BLaER1 (cell line): Measurements from ENCODE around the gene ZPBP2.
"Not testable (repeated sequence)": the region's sequence is repeated elsewhere in the genome, so short reads cannot be mapped to it uniquely, and the experiment has no call there.

Experiments used
- H3K27ac ChIP-seq: shearing (Covaris generic); formaldehyde crosslinking; 2 replicates; pipeline ENCODE4 v1.8.1; 2022
- H3K27me3 ChIP-seq: shearing (Covaris generic); formaldehyde crosslinking; 2 replicates; pipeline ENCODE4 v1.8.1; 2022
- H3K36me3 ChIP-seq: shearing (Covaris generic); formaldehyde crosslinking; 2 replicates; pipeline ENCODE4 v1.8.1; 2022
- H3K4me1 ChIP-seq: shearing (Covaris generic); formaldehyde crosslinking; 2 replicates; pipeline ENCODE4 v1.8.1; 2022
- H3K4me2 ChIP-seq: shearing (Covaris generic); formaldehyde crosslinking; 2 replicates; pipeline ENCODE4 v1.8.1; 2022
- H3K4me3 ChIP-seq: shearing (Covaris generic); formaldehyde crosslinking; 2 replicates; pipeline ENCODE4 v1.8.1; 2022
- H3K9ac ChIP-seq: shearing (Covaris generic); formaldehyde crosslinking; 2 replicates; pipeline ENCODE4 v1.8.1; 2022
- H3K9me3 ChIP-seq: shearing (Covaris generic); formaldehyde crosslinking; 2 replicates; pipeline ENCODE4 v1.8.1; 2022
- H4K20me1 ChIP-seq: shearing (Covaris generic); formaldehyde crosslinking; 2 replicates; pipeline ENCODE4 v1.8.1; 2022
- Cebpa-rat ChIP-seq: shearing (Covaris generic); IDR thresholded peaks from 2 replicates; pipeline ENCODE4 v1.8.1; 2022

Gene ZPBP2

DNA sequence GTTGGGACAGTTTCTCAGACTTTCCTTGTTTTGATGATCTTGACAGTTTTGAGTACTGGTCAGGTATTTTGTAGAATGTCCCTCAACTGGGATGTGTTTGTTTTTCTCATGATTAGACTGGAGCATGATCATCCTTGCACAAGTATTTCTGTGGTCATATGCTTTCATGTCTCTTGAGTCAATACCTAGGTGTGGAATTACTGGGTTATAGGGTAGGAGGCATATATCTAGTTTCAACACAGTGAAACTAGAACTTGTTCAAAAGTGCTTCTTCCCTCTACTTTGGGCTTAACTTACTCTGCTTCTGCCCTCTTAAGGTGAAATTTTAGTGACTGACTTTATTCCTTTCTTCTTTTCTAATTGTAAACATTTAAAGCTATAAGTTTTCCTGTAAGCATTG is 34.0 kb upstream of the ZPBP2 start:
- TF ChIP-seq Cebpa-rat = no peak
- Histone ChIP-seq H3K27me3 (no peaks in the 10 kb centered on the region), H3K4me1 (no peaks in the 10 kb centered on the region), H3K4me2 (no peak overlapping the region), H3K9me3 (peaks cover 41% of the 10 kb centered on the region), H4K20me1 (no peaks in the 10 kb centered on the region), H3K4me3 (no peak overlapping the region), H3K36me3 (no peaks in the 10 kb centered on the region), H3K27ac (no peak overlapping the region), H3K9ac (no peak overlapping the region)

GRCh38 chr17:39835038-39835786 is 32.8 kb upstream of the ZPBP2 start:
- H3K4me2 ChIP-seq = no peak overlapping the region
- H3K9me3 ChIP-seq = peaks cover 49% of the 10 kb centered on the region
- H3K27me3 ChIP-seq = no peaks in the 10 kb centered on the region
- H3K4me1 ChIP-seq = no peaks in the 10 kb centered on the region
- no peaks in the 10 kb centered on the region for H3K36me3 ChIP-seq
- H3K9ac ChIP-seq = no peak overlapping the region
- H3K27ac ChIP-seq = no peak overlapping the region
- TF ChIP-seq Cebpa-rat = no peak
- H3K4me3 ChIP-seq = no peak overlapping the region
- no peaks in the 10 kb centered on the region for H4K20me1 ChIP-seq

- no peak for TF ChIP-seq Cebpa-rat
- H3K27ac ChIP-seq = no peak overlapping the region
- no peak overlapping the region for H3K9ac ChIP-seq
- H3K36me3 ChIP-seq = no peaks in the 10 kb centered on the region
- H3K4me2 ChIP-seq = no peak overlapping the region
- no peaks in the 10 kb centered on the region for H3K27me3 ChIP-seq
- H3K4me3 ChIP-seq = no peak overlapping the region
- no peaks in the 10 kb centered on the region for H3K4me1 ChIP-seq
- H4K20me1 ChIP-seq = no peaks in the 10 kb centered on the region
- H3K9me3 ChIP-seq = peaks cover 49% of the 10 kb centered on the region
Measured at GRCh38 chr17:39836117-39836516, 31.9 kb upstream of the ZPBP2 start.

DNA sequence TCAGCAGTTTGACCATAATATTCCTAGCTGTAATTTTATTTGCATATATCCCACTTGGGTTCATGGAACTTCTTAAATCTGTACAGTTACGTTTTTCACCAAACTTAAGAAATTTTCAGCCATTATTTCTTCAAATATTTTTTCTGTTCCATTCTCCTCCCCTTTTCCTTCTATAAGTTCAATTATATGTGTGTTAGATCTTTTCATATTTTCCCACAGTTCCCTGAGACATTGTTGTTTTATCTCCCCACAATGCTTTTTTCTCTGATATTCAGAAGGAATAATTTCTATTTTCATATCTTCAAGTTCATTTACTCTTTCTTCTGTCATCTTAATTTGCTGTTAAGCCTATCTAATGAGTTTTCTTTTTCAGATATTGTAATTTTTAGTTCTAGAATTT is 29.9 kb upstream of the ZPBP2 start:
- H3K9ac ChIP-seq = no peak overlapping the region
- H4K20me1 ChIP-seq = no peaks in the 10 kb centered on the region
- TF ChIP-seq Cebpa-rat = no peak
- H3K9me3 ChIP-seq = peaks cover 49% of the 10 kb centered on the region
- no peaks in the 10 kb centered on the region for H3K36me3 ChIP-seq
- H3K4me3 ChIP-seq = no peak overlapping the region
- H3K27ac ChIP-seq = no peak overlapping the region
- no peaks in the 10 kb centered on the region for H3K27me3 ChIP-seq
- H3K4me1 ChIP-seq = no peaks in the 10 kb centered on the region
- no peak overlapping the region for H3K4me2 ChIP-seq

DNA sequence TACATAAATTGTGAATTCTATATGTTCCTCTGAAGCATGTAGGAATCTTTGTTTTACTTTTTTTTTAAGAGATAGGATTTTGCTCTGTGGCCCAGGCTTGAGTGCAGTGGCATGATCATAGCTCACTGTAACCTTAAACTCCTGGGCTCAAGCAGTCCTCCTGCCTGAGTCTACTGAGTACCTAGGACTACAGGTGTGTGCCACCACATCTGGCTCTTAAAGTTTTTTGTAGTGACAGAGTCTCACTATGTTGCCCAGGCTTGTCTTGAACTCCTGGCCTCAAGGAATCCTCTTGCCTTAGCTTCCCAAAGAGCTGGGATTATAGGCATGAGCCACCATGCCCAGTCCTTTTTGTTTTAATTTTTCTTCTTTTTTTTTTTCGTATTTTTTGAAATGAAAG is 29.2 kb upstream of the ZPBP2 start:
- H3K9ac ChIP-seq = no peak overlapping the region
- no peaks in the 10 kb centered on the region for H3K36me3 ChIP-seq
- no peak overlapping the region for H3K4me3 ChIP-seq
- H4K20me1 ChIP-seq = no peaks in the 10 kb centered on the region
- no peaks in the 10 kb centered on the region for H3K27me3 ChIP-seq
- no peak overlapping the region for H3K27ac ChIP-seq
- no peak for TF ChIP-seq Cebpa-rat
- H3K4me1 ChIP-seq = no peaks in the 10 kb centered on the region
- no peak overlapping the region for H3K4me2 ChIP-seq
- H3K9me3 ChIP-seq = peaks cover 49% of the 10 kb centered on the region

DNA sequence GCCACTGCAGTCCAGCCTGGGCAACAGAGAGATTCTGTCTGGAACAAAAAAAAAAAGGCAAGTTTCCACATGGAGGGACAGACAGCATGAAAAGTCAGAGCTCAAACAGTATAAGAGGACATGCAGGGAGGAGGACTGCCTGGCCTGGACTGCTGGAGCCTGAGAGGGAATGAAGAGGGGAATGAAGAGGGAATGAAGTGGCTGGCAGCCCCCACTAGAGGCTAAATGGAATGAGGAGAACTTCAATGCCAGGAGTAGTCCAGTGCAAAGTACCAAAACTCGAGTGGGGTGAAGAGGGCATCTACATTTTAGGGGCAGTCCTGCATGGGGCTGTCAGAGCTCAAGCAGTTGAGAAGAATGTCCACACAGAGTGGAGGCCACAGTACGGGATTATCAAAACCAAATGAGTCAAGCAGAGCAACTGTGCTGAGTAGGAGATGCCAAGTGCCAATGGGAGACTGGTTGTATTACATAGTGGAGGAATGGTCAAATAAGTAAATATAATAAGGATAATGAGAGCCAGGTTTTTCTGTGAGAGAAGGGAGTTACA is 26.8 kb upstream of the ZPBP2 start:
- H3K36me3 ChIP-seq = no peaks in the 10 kb centered on the region
- H4K20me1 ChIP-seq = no peaks in the 10 kb centered on the region
- no peak for TF ChIP-seq Cebpa-rat
- no peak overlapping the region for H3K9ac ChIP-seq
- no peaks in the 10 kb centered on the region for H3K27me3 ChIP-seq
- H3K4me3 ChIP-seq = no peak overlapping the region
- peaks cover 31% of the 10 kb centered on the region for H3K9me3 ChIP-seq
- no peak overlapping the region for H3K27ac ChIP-seq
- no peaks in the 10 kb centered on the region for H3K4me1 ChIP-seq
- H3K4me2 ChIP-seq = no peak overlapping the region

GRCh38 chr17:39845052-39845846 is 22.8 kb upstream of the ZPBP2 start:
- no peak overlapping the region for H3K9ac ChIP-seq
- H3K4me3 ChIP-seq = no peak overlapping the region
- H3K9me3 ChIP-seq = no peaks in the 10 kb centered on the region
- no peaks in the 10 kb centered on the region for H3K27me3 ChIP-seq
- TF ChIP-seq Cebpa-rat = no peak
- no peaks in the 10 kb centered on the region for H3K36me3 ChIP-seq
- no peaks in the 10 kb centered on the region for H4K20me1 ChIP-seq
- no peak overlapping the region for H3K27ac ChIP-seq
- peaks cover 5% of the 10 kb centered on the region; the same call in 1 of the 2 replicates for H3K4me1 ChIP-seq
- H3K4me2 ChIP-seq = no peak overlapping the region

DNA sequence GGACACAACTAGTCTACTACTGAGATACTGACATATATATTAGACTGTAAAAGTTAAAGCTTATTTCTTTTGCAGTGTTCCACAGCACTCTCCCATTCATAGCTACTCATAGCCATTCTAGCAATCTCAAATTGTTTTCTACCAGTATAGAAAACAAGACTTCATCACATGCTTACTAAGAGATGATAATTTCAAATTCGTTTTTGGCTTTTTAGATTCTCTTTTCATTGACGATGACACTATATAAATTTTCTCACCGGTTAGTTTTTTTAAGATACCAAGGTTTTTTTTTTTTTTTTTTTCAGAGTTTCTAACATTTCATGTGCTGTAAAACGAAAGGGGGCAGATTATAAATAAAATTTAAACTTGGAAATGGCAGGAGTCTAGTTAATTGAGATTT is 21.8 kb upstream of the ZPBP2 start:
- H3K4me3 ChIP-seq = no peak overlapping the region
- H4K20me1 ChIP-seq = no peaks in the 10 kb centered on the region
- no peak overlapping the region for H3K27ac ChIP-seq
- no peak overlapping the region for H3K4me2 ChIP-seq
- no peak for TF ChIP-seq Cebpa-rat
- peaks cover 5% of the 10 kb centered on the region; the same call in 1 of the 2 replicates for H3K4me1 ChIP-seq
- no peaks in the 10 kb centered on the region for H3K9me3 ChIP-seq
- H3K9ac ChIP-seq = no peak overlapping the region
- H3K27me3 ChIP-seq = no peaks in the 10 kb centered on the region
- no peaks in the 10 kb centered on the region for H3K36me3 ChIP-seq

GRCh38 chr17:39848600-39848999 is 19.4 kb upstream of the ZPBP2 start:
- Histone ChIP-seq H3K4me3 (no peak overlapping the region), H3K9me3 (no peaks in the 10 kb centered on the region), H4K20me1 (no peaks in the 10 kb centered on the region), H3K27me3 (no peaks in the 10 kb centered on the region), H3K27ac (no peak overlapping the region), H3K9ac (no peak overlapping the region), H3K4me2 (peak overlapping the region; percentile 10; the same call in 1 of the 2 replicates), H3K36me3 (no peaks in the 10 kb centered on the region), H3K4me1 (peaks cover 5% of the 10 kb centered on the region; the same call in 1 of the 2 replicates)
- TF ChIP-seq Cebpa-rat = no peak

DNA sequence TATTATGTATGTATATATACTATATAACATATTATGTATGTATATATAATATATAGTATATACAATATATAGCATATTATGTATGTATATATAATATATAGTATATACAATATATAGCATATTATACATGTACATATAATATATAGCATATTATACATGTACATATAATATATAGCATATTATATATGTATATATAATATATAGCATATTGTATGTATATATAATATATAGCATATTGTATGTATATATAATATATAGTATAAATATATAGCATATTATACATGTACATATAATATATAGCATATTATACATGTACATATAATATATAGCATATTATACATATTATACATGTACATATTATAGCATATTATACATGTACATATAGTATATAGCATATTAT is 17.8 kb upstream of the ZPBP2 start:
- not testable (repeated sequence) for H3K27me3 ChIP-seq, H3K9ac ChIP-seq, H3K4me2 ChIP-seq, H3K9me3 ChIP-seq, H3K36me3 ChIP-seq, H3K27ac ChIP-seq, H3K4me1 ChIP-seq, H3K4me3 ChIP-seq, H4K20me1 ChIP-seq
